ENCODE results near the gene MAN1A1.

MAN1A1 gene

DNA sequence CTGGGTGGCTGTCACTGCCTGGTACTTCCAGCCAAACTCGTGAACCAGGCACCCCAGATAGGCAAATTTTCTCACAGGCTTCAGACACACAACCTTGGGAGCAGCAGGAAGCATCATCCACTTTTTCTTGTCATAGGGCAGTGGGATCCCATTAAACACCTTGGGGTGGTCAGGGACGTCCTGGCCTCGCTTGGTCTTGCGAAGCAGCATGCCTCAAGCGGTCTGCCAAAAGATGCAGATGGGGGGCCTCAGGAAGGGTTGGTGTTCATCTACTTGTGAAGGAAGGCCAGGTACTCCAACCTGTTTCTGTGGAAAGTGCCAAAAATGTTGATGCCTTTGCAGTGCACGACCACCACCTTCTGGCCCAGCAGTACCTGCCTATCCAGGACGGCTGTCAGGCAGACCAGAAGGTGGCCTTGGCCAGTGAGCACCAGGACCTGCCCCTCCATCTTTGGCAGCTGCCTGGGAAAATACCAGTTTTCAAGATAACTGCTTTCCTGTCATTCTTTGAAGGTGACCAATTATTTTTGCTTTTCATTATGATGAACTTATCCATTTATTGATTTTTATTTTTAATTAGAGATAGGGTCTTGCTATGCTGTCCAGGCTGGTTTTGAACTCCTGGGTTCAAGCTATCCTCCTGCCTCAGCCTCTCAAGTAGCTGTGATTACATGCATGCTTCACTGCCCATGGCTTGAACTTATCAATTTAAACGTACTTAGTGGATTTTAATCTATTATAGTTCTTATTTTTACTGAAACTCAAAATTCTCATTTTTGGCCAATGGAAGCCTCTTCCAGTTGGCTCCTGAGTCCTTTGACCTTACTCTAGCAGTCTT is 80.1 kb downstream of the MAN1A1 start:
- DNase-seq (ENCODE audit: low spot score): no peak

DNA sequence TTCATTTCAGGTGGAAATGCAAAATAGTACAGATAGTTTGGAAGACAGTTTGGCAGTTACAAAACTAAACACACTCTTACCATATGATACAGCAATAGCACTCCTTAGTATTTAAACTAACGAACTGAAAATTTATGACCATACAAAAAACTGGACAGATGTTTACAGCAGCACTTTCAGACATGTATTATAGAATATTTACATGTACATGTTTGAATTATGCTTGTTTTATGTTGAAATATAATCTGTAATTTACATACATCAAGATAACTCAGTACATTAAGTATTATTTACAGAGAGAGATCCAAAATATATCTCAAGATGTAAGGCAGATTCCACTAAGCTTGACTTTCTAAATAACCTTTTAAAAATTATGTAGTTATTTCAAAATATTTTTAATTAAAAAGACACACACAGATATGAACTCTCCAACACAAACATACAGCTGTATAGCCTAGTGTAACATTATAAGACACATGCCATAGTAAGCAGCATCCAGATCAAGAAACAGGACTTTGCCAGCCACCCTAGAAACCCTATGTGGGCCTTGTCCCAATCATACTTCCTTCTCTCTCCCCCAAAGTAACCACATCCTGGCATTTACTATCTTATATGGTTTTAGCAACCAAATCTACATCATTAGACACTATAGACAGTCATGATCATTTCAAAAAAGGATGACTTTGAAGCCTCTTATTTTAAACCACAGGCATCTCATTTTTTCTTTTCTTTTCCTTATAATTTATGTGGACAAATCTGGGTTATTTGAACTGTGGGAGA is 82.2 kb downstream of the MAN1A1 start:
- no peak for DNase-seq (ENCODE audit: low spot score)

- DNase-seq (ENCODE audit: low spot score): no peak
These were observed 84.6 kb downstream of the MAN1A1 start for GRCh38 chr6:119264854-119265397.

GRCh38 chr6:119262612-119263011 is 86.9 kb downstream of the MAN1A1 start:
- DNase-seq (ENCODE audit: low spot score): no peak

- no peak for DNase-seq (ENCODE audit: low spot score)
These were observed 87.6 kb downstream of the MAN1A1 start for GRCh38 chr6:119261944-119262284.

GRCh38 chr6:119259027-119259426 is 90.5 kb downstream of the MAN1A1 start:
- DNase-seq (ENCODE audit: low spot score): no peak

DNA sequence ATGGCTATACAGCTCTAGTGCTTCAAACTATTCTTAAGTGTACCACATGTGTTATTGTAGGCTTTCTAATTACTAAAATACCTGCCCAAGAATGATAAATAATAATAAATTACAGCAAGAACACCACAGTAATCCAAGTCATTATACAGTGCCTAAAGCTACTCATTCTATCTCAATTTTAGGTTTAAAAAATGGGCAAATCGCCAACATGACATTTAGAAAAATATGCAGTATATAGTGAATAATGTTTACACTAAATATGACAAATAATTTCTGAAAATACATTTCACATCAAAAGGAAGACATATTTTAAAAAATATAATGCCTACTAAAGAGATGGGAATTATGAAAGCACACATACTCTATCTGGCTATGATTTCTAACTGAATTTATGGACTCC is 91.8 kb downstream of the MAN1A1 start:
- DNase-seq (ENCODE audit: low spot score): no peak

DNA sequence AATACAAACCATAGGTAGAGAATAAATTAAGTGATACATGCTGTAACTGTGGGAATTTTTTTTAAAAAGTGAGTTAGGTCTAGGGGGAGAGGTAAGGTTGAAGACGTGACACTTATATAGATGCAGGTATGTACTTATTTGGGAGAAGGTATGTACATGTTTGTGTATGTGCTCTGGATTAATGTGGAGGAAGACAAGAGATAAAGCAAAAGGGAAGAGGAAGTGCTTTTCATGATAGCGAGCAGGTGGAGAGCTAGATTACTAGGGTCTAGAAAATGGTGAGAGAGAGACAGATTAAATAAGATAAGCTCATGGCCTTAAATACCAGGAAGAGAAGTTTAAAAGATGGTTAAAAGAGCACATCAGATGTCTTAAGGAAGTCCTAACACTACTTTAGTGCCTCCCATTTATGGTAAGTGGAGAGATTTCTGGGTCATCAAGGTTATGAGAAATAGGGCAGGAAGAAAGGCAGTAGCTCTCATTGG is 92.5 kb downstream of the MAN1A1 start:
- DNase-seq (ENCODE audit: low spot score): no peak

- DNase-seq (ENCODE audit: low spot score): no peak
These were observed 93.2 kb downstream of the MAN1A1 start for GRCh38 chr6:119256392-119256791.

DNA sequence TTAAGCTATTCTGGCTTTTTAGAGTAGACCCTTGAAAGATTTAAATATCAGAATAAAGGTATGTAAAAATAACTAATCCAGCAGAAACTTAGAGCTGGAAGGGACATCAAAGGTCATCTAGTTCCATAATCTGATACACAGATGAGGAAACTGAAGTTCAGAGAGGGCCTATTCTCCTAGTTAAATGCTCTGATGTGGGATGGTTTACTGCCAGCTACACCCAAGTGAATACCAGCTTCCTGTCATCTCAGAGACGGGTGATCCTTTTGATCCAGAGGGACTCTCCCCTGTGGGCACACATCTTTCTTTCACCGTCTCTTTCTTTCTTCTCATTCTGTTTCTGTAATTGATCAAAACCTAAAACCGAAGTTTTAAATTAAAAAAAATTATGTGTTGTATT is 94.1 kb downstream of the MAN1A1 start:
- no peak for DNase-seq (ENCODE audit: low spot score)

GRCh38 chr6:119250036-119250435 is 99.5 kb downstream of the MAN1A1 start:
- DNase-seq (ENCODE audit: low spot score): no peak

- DNase-seq (ENCODE audit: low spot score): no peak
These were observed 100.2 kb downstream of the MAN1A1 start for GRCh38 chr6:119249319-119249718.

DNA sequence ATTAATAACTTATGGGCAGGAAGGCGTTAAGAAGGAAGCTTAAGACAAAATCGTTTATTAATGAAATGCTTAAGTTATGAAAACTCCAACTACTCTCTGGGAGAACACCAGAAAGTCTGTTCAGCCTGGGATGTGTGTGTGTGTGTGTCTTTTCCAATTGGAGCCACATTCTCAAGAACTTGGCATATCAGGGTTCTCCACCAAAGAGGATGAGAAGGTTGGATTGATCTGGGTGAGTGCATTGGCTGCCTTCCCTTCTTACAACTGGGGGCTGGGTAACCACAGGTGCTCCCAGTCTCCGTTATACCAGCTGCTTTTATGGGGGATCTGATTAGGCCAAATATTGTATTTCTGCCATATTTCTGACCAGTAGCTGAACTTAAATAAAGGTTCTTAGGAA is 102.1 kb downstream of the MAN1A1 start:
- DNase-seq (ENCODE audit: low spot score): no peak

- no peak for DNase-seq (ENCODE audit: low spot score)
These were observed 105.9 kb downstream of the MAN1A1 start for GRCh38 chr6:119243657-119244056.

GRCh38 chr6:119243037-119243436 is 106.5 kb downstream of the MAN1A1 start:
- DNase-seq (ENCODE audit: low spot score): no peak

GRCh38 chr6:119241540-119242309 is 107.8 kb downstream of the MAN1A1 start:
- no peak for DNase-seq (ENCODE audit: low spot score)

DNA sequence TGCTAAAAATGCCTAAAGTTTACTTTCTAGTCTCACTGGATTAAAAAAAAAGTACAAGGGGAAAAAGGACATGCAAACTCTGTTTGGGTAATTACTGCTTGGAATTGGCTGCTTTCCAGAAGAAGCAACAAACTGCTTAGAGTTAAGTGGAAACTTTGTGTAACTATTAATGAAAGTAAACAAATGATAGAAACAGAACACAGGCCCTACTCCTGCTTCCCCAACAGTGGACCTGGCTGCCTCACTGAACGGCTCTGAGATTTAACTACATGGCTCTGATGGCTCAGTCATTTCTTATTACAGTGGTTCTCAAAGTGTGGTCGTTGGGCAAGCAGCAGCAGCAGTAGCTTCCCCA is 108.5 kb downstream of the MAN1A1 start:
- DNase-seq (ENCODE audit: low spot score): no peak

DNA sequence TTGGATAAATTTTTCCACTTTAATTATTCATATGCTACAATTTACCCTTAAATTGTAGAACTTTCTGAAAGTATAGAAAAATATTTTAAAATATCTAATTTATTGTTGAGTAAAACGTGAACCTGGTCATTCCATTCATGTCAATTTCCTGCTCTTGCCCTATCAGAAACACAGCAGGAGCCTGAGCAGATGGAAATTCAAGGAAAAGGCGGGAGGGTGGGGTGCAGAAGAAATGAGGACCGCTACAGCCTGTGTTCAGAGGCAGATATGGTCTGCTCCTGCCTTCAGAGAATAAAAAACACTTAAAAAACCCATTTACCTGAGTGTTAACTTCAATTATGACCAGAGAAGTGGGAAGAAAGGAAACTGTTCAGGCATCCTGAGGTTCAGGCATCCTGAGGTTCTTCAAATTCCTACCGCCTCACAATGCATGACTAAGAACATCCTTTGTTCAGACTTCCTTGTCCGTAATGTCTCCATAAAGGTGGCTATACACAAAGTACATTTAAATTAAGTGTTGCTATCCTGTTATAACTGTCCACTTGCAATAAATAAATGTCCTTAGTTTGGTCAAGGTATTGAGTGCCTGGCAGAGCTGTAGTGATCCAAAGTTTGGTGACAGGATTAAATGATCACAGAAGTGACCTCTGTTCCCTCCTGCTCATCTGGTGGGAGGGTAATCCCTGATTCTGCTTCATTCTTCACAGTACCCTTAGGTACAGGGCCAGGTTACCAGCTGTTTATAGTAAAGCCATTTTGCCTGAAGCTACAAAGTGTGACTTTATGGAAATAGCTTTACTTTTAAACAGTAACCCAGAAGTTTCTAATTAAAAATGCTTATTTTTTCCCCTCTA is 109.1 kb downstream of the MAN1A1 start:
- no peak for DNase-seq (ENCODE audit: low spot score)

- no peak for DNase-seq (ENCODE audit: low spot score)
These were observed 112.3 kb downstream of the MAN1A1 start for GRCh38 chr6:119237177-119237715.

- no peak for DNase-seq (ENCODE audit: low spot score)
These were observed 114.6 kb downstream of the MAN1A1 start for GRCh38 chr6:119234941-119235340.

GRCh38 chr6:119234457-119234856 is 115.1 kb downstream of the MAN1A1 start:
- no peak for DNase-seq (ENCODE audit: low spot score)
